Measurements from ENCODE around the gene PSG2. TPM values are rescaled to one million over a fixed set of nuclear protein-coding genes. Genes with fewer than 3 reads are reported as not detected.

PSG2 gene
- 0.05 TPM in 1 of 5 replicates, not detected in the others for total RNA-seq (2022; extraction: Qiagen RNA extraction)

DNA sequence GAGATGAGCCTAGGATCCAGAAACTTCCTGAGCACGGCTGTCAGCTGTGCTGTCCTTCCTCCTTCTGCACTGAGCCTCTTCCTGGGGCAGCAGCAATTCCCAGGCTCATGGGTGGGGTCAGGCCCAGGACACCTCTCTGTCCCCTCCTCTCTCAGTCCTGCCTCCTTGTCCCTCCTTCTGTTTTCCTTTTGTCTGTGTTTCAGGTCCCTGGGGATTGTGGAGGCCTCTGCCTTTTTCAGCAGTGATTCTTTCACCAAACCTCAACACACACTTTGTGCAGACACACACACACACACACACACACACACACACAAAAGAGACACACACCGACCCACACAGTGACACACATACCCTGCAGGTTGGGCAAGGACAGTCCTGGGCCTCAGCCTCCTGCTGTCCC is at the start of gene PSG2:
Gene PSG2, minus strand, starts transcription at position 101 of the 400 bp plus-strand sequence. CDS start 132 bp downstream, outside the sequence.

GRCh38 chr19:43026369-43026768 is 56.1 kb downstream of the PSG2 start, which contains the start of gene PSG11:
PSG11 (minus strand) TSS chr19:43026469; CDS start chr19:43026372, 97 bp downstream.

Other genes with a start within 250 kb of the PSG2 start
- gene PSG1, start 203.0 kb downstream of the PSG2 start, total RNA-seq (2022; extraction: Qiagen RNA extraction): 0.14 to 0.32 TPM (median 0.27 TPM) in 5 replicates
- gene PSG6, start 164.8 kb downstream of the PSG2 start, total RNA-seq (2022; extraction: Qiagen RNA extraction): not detected in 5 replicates
- gene PSG7, start 145.5 kb downstream of the PSG2 start, total RNA-seq (2022; extraction: Qiagen RNA extraction): 0.04 to 0.07 TPM (median 0.05 TPM) in 3 of 5 replicates, not detected in the others
- gene PSG11, start 56.2 kb downstream of the PSG2 start, total RNA-seq (2022; extraction: Qiagen RNA extraction): not detected in 5 replicates
- 0.54 to 0.79 TPM (median 0.58 TPM) in 5 replicates for gene PSG5, start 103.8 kb upstream of the PSG2 start, total RNA-seq (2022; extraction: Qiagen RNA extraction)
- 0.60 to 1.1 TPM (median 0.82 TPM) in 5 replicates for gene PSG4, start 122.9 kb upstream of the PSG2 start, total RNA-seq (2022; extraction: Qiagen RNA extraction)
- 0.05 to 0.16 TPM (median 0.12 TPM) in 5 replicates for gene PSG9, start 186.8 kb upstream of the PSG2 start, total RNA-seq (2022; extraction: Qiagen RNA extraction)